ENCODE data around the gene PREP.
"Not testable (repeated sequence)": the region's sequence is repeated elsewhere in the genome, so short reads cannot be mapped to it uniquely, and the experiment has no call there.

PREP gene

DNA sequence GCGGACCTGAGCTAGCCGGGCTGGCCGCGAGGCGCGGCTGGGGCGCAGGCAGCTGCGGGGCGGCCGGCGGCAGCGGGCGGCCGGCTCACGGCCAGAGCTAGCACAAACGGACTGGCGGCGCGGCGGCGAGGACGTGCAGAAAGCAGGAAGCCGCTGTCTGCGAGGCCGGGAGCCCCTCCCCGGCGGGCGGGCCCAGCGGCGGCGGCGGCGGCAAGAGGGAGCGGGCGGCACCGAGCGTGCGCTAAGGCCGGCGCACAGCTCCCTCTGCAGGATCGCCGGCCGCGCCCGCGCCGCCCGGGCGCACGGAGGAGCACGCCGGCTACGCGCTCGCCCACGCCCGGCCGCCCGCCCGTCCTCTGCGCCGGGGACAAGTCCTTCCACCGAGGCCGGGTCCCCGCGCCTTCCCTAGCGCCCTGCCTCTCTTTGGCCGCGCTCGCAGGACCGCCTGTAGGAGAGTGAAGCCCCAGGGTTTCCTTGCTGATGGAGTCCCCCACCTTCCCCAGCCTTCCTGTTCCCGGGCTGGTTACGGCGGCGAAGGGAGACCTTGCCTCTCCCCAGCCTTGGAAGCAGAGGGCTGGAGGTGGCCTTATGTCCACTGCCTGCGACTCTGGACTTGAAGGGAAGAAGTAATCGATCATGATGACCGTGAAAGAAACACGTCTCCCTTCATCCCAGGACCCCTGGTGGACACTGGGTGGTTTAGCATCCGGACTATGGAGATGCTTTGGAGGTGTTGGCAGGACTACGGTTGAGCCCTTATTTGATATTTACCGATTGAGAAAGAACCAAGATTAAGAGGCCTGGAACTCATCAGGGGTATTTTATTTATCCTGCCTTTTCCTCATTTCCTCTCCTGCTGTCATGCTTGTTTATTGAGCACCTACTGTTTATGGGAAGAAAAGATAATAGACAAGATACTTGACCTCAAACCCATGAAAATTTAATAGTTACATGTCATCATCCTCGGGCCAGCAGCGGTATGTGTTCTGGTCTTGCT is at the start of gene PREP:
Gene PREP (minus strand): TSS at position 144 of the 997 bp plus-strand sequence. CDS start 191 bp downstream, outside the sequence.
- peak; percentile 62 for DNase-seq (ENCODE audit: low read depth)

- no peak for DNase-seq (ENCODE audit: low read depth)
Observed at GRCh38 chr6:105452376-105452775, 49.5 kb upstream of the PREP start.

- no peak for DNase-seq (ENCODE audit: low read depth)
Observed at GRCh38 chr6:105449756-105450390, 47.0 kb upstream of the PREP start.

GRCh38 chr6:105445481-105445880 is 42.6 kb upstream of the PREP start:
- no peak for DNase-seq (ENCODE audit: low read depth)

DNA sequence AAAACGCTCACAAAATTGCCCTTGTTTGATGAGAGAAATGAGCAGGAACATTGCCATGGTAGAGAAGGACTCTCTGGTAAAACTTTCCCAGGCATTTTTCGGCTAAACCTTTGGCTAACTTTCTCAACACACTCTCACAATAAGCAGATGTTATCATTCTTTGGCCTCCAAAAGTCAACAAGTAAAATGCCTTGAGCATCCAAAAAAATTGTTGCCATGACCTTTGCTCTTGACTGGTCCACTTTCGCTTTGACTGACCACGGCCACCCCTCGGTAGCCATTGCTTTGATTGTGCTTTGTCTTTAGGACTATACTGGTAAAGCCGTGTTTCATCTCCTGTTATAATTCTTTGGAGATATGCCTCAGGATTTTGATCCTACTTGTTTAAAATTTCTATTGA is 41.1 kb upstream of the PREP start:
- DNase-seq (ENCODE audit: low read depth): no peak

DNA sequence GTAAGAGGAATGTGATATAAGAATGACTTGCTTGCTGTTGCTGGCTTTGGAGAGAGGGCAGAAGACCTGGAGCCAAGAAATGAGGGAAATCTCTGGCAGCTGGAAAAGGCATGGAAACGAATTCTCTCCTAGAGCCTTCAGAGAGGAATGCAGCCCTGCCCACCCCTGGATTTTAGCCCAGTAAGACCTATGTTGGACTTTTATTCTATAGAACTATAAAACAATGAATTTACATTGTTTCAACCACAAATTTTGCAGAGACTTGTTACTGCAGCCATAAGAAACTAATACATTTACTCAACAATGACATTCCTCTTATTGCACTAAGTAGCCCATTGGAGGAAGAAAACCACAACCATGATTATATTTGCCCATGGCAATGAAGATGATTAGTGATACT is 39.5 kb upstream of the PREP start:
- no peak for DNase-seq (ENCODE audit: low read depth)

DNA sequence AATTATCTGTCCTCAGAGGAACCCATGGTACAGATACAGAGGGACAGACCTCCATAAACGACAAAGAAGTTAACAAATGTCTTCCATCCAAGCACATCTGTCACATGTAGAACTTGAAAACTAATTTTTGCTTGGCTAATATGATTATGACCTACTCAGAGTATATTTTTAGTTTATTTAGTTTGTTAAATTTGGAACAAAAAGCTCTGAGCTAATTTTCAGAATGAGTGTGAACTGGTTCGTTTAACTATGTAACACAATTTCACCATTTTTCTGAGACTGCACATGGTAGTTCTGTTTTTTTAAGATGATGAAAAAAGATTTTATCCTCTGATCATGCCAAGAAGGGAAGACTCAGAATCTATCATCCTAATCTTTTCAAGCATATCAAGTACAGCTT is 34.4 kb upstream of the PREP start:
- DNase-seq (ENCODE audit: low read depth): no peak

DNA sequence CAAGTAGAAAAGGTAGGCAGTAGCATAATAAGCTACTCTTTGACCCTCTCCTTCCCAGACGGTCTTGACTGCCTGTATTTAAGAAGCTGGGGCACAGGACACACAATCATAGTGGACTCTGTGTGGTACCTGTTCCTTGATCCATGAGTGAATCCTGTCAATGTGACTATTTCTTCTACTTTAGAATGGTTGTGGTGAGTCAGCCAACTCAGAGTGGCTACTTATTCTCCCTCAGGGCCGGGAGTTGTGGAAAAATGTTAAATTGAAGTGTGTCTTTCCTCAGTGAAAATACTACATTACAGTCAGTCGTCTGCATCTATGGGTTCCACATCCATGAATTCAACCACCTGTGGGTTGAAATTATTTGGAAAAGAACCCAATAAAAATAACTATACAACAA is 30.8 kb upstream of the PREP start:
- no peak for DNase-seq (ENCODE audit: low read depth)

GRCh38 chr6:105432797-105433196 is 29.9 kb upstream of the PREP start:
- DNase-seq (ENCODE audit: low read depth): no peak

- no peak for DNase-seq (ENCODE audit: low read depth)
Observed at GRCh38 chr6:105431226-105431625, 28.3 kb upstream of the PREP start.

DNA sequence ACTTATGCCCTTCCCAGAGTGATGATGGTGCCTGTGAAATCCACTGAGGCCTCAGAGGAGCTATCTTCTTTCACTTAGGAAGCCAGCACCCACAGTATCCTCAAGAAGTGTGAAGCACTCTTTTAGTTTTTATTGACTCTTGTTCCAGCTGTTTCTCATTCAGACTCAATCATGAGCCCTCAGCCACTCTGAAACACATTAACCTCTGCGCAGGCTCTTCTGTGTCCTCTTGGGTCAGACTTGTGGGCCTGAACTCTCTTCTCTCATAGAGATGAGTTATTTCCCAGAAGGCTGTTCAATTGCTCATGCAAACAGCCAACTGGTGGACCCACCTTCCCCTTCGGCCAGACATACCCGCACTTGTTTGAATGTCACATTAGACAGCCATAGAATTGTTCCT is 27.8 kb upstream of the PREP start:
- DNase-seq (ENCODE audit: low read depth): no peak

DNA sequence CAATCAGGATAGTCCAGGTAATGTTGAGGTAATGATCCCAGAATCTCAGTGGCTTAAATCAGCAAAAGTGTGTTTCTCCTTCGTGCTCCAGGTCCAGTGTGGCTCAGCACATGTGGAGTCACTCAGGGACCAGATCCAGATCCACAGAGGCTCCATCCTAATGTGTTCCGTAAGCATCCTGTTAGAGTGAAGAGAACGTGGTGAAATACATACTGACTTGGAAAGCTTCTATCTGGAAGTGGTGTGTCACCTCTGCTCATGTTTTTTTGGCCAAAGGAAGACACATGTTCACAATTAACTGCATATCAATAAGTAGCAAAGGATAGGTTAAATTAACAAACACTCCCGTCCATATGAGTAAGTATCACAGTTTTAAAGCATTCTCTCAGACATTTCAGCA is 26.8 kb upstream of the PREP start:
- no peak for DNase-seq (ENCODE audit: low read depth)

- no peak for DNase-seq (ENCODE audit: low read depth)
Observed at GRCh38 chr6:105428342-105428957, 25.6 kb upstream of the PREP start.

- peak; percentile 48 for DNase-seq (ENCODE audit: low read depth)
Observed at GRCh38 chr6:105424175-105424783, 21.4 kb upstream of the PREP start.

DNA sequence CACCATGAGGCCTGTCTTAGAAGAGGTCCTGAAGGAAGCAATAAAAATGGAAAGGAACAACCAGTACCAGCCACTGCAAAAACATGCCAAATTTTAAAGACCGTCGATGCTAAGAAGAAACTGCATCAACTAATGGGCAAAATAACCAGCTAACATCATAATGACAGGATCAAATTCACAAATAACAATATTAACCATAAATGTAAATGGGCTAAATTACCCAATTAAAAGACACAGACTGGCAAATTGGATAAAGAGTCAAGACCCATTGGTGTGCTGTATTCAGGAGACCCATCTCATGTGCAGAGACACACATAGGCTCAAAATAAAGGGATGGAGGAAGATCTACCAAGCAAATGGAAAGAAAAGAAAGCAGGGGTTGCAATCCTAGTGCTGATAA is 14.1 kb upstream of the PREP start:
- not testable (repeated sequence) for DNase-seq (ENCODE audit: low read depth)

- no peak for DNase-seq (ENCODE audit: low read depth)
Observed at GRCh38 chr6:105409734-105410133, 6.9 kb upstream of the PREP start.

GRCh38 chr6:105402090-105402938 is 568 bp downstream of the PREP start:
- no peak for DNase-seq (ENCODE audit: low read depth)

GRCh38 chr6:105401247-105402089 is 1.4 kb downstream of the PREP start:
- no peak for DNase-seq (ENCODE audit: low read depth)

GRCh38 chr6:105400501-105400900 is 2.4 kb downstream of the PREP start:
- no peak for DNase-seq (ENCODE audit: low read depth)

DNA sequence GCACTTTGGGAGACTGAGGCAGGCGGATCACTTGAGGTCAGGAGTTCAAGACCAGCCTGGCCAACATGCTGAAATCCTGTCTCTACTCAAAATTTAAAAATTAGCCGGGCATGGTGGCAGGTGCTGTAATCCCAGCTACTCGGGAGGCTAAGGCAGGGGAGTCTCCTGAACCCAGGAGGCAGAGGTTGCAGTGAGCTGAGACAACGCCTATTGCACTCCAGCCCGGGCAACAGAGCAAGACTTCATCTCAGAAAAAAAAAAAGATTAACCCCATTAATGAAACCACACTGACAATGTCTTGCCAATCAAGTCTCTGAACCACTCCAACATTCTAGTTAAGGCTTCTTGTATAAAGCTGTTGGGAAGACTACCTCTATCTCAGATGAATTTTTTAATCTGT is 4.0 kb downstream of the PREP start:
- no peak for DNase-seq (ENCODE audit: low read depth)

DNA sequence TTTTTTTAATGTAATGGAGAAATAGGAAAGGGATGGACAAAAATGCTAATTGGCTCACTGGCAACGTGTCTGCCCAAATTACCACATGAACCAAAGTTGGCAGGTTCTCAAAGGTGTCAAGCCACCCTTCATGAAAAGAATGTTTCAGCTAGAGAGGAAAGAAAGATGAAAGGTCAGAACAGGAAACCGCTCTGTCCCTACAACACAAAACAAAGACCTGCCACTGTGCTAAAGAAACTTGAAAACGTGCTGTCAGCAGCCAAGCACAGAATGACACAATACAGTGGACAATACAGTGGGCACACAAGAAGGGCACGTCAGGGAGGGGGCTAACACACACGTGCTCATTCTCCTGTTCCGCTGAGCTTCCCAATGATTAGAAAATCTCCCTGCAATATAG is 4.9 kb downstream of the PREP start:
- no peak for DNase-seq (ENCODE audit: low read depth)

Data from stimulated activated CD8-positive, alpha-beta memory T cell treated with anti-CD3 and anti-CD28 coated beads, Interleukin-12 subunit alpha, Interleukin-12 subunit beta, amount 100 ng/mL, for 1 hour (primary cell).